ENCODE measurements around the gene RRAD. TPM values are rescaled to one million over a fixed set of nuclear protein-coding genes. Genes with fewer than 3 reads are reported as not detected.

Gene RRAD
- total RNA-seq, 2 donors from 2014 or later: 8.2 to 11.6 TPM

- no peak for DNase-seq (ENCODE audit: low spot score)
Observed at GRCh38 chr16:66921729-66922450, 3.4 kb downstream of the RRAD start.

GRCh38 chr16:66920924-66921680, 4.2 kb downstream of the RRAD start:
- DNase-seq (ENCODE audit: low spot score): no peak
- intact Hi-C loops (cut with DNase I): no loop called here

More at GRCh38 chr16:66921729-66922450, 3.4 kb downstream of the RRAD start:
- intact Hi-C loops (cut with DNase I): no loop called here

DNA sequence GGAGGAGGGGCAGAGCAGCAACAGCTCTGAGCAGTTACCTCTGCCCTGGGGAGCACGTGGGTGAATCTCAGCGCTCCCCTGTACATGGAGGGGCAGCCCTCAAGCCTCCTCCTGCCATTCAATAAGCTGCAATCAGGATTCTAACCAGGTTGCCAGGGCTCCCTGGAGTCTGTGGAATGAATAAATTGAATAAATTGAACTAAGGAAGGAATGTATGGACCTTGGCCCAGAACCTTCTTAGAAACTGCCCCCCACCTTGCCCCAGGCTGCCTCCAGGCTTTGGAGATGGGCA, 5.1 kb downstream of the RRAD start:
- intact Hi-C loops (cut with DNase I): no loop called here
- DNase-seq (ENCODE audit: low spot score): no peak

DNA sequence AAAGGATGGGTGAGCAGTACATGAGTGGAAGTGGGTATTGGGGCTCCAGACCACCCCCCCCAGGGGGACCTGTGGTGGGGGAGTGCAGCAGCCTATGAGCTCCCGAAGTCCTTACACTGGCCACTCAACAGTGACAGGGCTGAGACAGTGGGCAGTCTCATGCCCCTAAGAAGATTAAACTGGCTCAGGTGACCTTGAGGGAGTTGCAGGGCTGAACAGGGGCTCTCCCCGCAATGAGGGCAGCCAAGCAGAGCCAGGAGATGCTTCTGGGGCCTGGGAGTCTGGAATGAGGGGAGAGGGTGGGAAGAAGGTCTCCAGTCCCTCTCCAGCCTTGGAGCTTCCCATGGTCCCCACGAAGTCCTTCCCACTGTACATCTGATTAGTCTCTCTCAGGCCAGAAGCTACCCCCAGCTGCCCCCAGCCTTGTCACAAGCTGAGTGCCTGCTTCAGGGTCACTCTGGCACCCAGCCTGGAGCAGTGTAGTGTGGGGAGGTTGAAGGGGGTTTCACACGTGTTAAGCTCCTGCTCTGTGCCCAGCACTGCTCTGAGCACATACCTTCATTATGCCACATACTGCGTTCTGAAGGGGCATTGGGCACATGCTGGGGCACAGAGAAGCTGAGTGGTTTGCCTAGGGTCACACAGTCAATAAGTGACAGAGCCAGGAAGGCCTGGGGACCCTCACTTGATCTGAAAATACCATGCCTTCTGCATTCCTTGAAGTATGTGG, 5.6 kb downstream of the RRAD start:
- DNase-seq (ENCODE audit: low spot score): no peak
- intact Hi-C loops (cut with DNase I): no loop called here

DNA sequence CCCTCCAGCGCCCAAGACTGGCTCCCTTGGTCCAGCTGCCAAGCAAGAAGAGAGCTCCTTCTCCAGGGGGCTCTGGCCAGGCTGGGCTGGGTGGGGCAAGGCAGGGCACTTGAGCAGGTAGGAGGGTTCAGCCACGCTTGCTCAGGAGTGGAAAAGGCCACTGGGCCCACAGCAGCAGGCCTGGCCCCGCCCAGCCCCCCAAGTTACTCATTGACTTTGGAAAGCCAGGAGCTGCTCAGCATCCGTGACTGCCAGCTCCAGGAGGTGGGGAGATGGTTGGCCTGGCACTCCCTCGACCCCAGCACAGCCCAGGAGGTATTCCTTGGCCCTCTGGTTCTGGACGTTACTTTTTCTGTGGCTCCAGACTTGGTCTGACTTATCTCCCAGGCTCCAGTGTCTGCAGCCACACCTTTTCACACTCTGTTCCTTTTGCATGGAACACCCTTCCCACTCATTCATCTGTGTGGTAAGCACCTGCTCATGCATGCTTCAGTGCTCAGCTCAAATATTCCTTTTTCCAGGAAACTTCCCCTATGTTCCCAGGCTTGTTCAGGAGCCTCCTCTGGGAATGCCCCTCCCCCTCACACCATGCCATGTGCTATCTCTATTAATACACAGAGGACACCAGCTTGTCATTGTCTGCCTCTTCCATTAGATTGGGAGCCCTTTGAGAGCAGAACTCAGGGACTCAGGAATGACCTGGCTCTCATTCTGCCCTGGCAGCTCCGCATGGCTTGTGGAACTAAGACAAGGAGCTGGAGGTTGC, 6.3 kb downstream of the RRAD start, which contains the start of gene CDH16:
Gene CDH16 (minus strand): TSS at position 83 of the 766 bp plus-strand sequence. CDS start 820 bp downstream, outside the sequence.
- DNase-seq (ENCODE audit: low spot score): no peak
- intact Hi-C loops (cut with DNase I): no loop called here

DNA sequence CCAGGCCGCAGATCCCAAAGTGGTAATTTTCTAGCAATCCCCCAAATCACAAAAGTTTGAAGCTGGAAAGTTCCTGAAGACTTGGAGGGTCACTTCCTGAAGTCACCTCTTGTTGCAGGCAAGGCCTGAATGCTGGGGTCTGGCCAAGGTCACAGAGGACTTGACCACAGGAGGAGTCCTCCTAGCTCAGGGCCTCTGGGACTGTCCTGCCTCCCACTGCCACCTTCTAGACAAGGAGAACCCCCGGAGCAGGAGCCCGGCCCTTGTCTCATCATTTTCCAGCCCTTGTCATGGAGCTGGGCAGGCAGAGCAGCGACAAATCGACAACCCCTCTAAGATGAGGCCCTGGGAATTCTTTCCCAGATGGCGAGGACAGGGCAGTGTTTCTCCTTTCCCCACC, 7.0 kb downstream of the RRAD start:
- intact Hi-C loops (cut with DNase I): no loop called here

GRCh38 chr16:66917741-66918140, 7.6 kb downstream of the RRAD start:
- no peak for DNase-seq (ENCODE audit: low spot score)
- intact Hi-C loops (cut with DNase I): no loop called here

More for the DNA sequence above, 7.0 kb downstream of the RRAD start:
- DNase-seq (ENCODE audit: low spot score): no peak

DNA sequence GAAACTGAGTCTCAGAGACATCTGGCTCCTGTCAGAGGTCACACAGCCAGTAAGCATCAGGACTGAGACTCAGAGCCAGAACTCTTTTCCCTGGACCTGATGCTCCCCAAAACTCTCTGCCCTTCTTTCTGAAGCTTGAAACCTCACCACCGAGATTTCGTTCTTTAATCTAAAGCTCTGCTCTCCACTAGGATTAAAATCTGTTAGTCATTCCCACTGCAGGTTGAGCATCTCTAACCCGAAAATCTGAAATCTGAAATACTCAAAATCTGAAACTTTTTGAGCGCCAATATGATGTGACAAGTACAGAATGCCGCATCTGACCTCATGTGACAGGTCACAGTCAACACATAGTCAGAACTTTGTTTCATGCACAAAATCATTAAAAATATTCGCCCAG, 8.8 kb downstream of the RRAD start:
- no peak for DNase-seq (ENCODE audit: low spot score)
- intact Hi-C loops (cut with DNase I): no loop called here

- DNase-seq (ENCODE audit: low spot score): no peak
- intact Hi-C loops (cut with DNase I): no loop called here
Observed at GRCh38 chr16:66915041-66915440, 10.3 kb downstream of the RRAD start.

GRCh38 chr16:66914541-66914940, 10.8 kb downstream of the RRAD start:
- DNase-seq (ENCODE audit: low spot score): no peak
- intact Hi-C loops (cut with DNase I): no loop called here

GRCh38 chr16:66913711-66914110, 11.6 kb downstream of the RRAD start:
- intact Hi-C loops (cut with DNase I): no loop called here
- DNase-seq (ENCODE audit: low spot score): no peak

DNA sequence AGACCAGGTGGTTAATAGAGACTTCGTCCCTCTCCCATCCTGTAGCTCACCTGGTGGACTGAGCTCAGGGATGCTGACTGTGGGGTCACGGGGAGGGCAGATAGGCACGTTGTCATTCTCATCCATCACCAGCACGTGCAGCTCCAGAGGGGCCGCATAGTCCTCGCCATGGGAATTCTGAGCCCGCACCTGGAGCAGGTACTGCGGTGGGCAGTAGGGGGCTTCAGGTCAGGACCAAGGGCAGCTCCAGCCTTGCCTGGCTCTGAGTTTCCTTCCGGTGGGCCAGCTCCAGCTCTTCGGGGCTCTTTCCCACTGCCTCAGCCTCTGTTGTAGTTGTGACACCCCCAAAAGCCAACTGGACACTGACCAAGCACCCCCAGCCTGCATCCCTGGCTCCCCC, 12.3 kb downstream of the RRAD start:
- no peak for DNase-seq (ENCODE audit: low spot score)
- intact Hi-C loops (cut with DNase I): no loop called here

GRCh38 chr16:66911801-66912200, 13.5 kb downstream of the RRAD start:
- intact Hi-C loops (cut with DNase I): no loop called here
- DNase-seq (ENCODE audit: low spot score): no peak

DNA sequence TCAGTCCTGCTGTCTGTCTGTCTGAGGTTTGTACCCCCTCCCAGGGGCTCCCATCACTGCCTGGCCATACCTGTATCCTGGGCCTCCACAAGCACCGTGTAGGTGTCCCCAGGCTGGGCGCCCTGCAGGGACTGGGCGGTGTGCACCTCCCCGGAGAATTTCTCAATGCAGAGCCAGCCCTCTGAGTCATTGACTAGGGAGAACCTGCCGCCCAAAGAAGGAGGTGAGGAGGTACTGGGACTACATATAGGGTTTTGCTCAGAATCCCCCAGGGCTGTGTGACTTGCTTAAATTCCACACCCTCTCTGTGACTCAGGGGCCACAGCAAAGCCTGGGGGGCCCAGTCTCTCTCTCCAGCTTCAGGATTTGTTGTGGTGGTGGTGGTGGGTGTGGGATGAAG, 14.2 kb downstream of the RRAD start:
- intact Hi-C loops (cut with DNase I): no loop called here
- DNase-seq (ENCODE audit: low spot score): no peak

- DNase-seq (ENCODE audit: low spot score): no peak
- intact Hi-C loops (cut with DNase I): no loop called here
Observed at GRCh38 chr16:66910175-66910940, 15.0 kb downstream of the RRAD start.

- intact Hi-C loops (cut with DNase I): no loop called here
- no peak for DNase-seq (ENCODE audit: low spot score)
Observed at GRCh38 chr16:66908762-66909559, 16.4 kb downstream of the RRAD start.

GRCh38 chr16:66908116-66908515, 17.2 kb downstream of the RRAD start:
- intact Hi-C loops (cut with DNase I): no loop called here
- no peak for DNase-seq (ENCODE audit: low spot score)
